GM23248 (cell line): ENCODE data around the gene SOX10.

Source experiments
- EZH2 ChIP-seq: fragments of 200-600 bp; sonication (generic); IDR thresholded peaks from 2 replicates; pipeline ENCODE4 v1.6.1; 2018; ENCODE audit warnings: antibody characterized with exemption, mild to moderate bottlenecking; ENCODE audit not compliant: insufficient read depth, poor library complexity, severe bottlenecking
- EZH2phosphoT487 ChIP-seq: fragments of 200-600 bp; sonication (generic); IDR thresholded peaks from 2 replicates; pipeline ENCODE4 v1.6.1; 2018; ENCODE audit warnings: antibody characterized with exemption, moderate library complexity, mild to moderate bottlenecking, low read depth; ENCODE audit not compliant: insufficient read depth

GRCh38 chr22:38031491-38031890 is 47.1 kb upstream of the SOX10 start:
- TF ChIP-seq EZH2 (no peak), EZH2phosphoT487 (no peak)
